ENCODE measurements around the gene LRRC15. TPM values are rescaled to one million over a fixed set of nuclear protein-coding genes. Genes with fewer than 3 reads are reported as not detected.
A peak's percentile ranks its signal among the peaks of the same experiment; 100 is the strongest.

Gene LRRC15
- total RNA-seq, 1 donor: 10.0 TPM

DNA sequence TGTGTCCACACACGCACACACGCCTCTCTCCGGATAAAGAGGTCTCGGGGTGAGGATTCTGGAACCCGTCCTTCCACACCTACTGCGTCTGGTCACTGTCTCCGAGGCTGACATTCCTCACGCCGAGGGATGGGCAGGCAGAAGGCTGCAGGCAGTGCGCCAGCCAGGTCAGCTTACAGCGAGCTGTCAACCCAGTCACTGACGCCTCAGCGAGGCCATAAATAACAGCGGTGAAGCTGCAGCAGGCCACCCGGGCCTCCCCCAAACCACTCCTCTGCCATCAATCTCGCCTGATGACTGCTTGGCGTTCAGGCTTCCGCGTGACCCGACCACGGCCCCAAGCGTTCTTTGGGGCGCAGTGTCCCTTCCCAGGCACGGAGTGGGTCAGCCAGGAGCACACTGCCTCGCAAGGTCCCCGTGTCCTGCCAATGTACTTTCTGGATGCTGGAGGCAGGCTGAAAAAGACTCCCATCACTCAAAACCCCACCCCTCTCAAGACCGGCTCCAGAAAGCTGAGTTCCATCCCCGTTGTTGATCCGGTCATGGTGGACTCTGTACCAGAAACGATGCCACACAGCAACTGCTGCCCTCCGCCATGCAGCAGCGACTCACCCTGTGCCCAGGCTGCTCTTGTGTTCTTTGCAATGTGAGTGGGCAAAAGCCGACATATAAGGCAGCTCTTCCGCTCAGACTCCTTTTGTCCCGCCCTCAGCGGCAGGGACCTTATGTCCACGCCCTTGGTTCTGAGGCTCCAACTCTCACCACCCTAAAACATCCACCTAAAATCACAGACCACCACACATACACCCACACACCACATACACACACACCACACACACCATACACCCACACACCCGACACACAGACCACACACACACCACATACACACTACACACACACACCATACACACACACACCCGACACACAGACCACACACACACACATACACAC lies 45.5 kb downstream of the LRRC15 start:
- TF ChIP-seq, protein P1, sequence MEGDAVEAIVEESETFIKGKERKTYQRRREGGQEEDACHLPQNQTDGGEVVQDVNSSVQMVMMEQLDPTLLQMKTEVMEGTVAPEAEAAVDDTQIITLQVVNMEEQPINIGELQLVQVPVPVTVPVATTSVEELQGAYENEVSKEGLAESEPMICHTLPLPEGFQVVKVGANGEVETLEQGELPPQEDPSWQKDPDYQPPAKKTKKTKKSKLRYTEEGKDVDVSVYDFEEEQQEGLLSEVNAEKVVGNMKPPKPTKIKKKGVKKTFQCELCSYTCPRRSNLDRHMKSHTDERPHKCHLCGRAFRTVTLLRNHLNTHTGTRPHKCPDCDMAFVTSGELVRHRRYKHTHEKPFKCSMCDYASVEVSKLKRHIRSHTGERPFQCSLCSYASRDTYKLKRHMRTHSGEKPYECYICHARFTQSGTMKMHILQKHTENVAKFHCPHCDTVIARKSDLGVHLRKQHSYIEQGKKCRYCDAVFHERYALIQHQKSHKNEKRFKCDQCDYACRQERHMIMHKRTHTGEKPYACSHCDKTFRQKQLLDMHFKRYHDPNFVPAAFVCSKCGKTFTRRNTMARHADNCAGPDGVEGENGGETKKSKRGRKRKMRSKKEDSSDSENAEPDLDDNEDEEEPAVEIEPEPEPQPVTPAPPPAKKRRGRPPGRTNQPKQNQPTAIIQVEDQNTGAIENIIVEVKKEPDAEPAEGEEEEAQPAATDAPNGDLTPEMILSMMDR (IDR thresholded peaks at IDR 0.05; ENCODE audit: insufficient read depth, low read length): no peak
- peak; percentile 59 for DNase-seq (ENCODE audit: low read depth)
- no peak overlapping the region for H3K4me3 ChIP-seq (ENCODE audit: low read depth, low read length)

DNA sequence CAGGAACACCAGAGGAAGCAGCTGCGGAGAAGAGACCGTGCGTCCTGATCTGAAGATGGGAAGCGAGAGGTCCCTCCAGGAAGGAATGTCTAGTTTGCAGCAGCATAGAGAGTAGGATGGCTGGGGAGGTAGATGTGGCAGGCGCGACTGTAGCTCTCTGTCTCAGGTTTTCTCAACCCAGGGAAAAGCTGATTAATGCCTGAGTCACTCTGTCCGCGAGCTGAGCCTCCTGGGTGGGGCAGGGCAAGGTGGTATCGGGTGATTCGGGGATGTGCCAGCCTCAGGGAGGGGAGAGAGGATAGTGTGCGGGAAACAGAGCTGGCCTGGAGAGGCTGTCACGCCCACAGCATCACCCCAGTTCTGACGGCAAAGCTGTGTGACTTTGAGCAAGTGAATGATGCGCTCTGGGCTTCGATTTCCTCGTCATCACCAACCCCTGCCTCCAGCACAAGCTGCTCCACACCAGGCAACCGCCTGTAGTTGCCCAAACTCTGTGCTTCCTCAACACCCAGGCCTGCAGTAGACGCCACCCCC lies 46.8 kb downstream of the LRRC15 start:
- DNase-seq (ENCODE audit: low read depth): peak; percentile 58

DNA sequence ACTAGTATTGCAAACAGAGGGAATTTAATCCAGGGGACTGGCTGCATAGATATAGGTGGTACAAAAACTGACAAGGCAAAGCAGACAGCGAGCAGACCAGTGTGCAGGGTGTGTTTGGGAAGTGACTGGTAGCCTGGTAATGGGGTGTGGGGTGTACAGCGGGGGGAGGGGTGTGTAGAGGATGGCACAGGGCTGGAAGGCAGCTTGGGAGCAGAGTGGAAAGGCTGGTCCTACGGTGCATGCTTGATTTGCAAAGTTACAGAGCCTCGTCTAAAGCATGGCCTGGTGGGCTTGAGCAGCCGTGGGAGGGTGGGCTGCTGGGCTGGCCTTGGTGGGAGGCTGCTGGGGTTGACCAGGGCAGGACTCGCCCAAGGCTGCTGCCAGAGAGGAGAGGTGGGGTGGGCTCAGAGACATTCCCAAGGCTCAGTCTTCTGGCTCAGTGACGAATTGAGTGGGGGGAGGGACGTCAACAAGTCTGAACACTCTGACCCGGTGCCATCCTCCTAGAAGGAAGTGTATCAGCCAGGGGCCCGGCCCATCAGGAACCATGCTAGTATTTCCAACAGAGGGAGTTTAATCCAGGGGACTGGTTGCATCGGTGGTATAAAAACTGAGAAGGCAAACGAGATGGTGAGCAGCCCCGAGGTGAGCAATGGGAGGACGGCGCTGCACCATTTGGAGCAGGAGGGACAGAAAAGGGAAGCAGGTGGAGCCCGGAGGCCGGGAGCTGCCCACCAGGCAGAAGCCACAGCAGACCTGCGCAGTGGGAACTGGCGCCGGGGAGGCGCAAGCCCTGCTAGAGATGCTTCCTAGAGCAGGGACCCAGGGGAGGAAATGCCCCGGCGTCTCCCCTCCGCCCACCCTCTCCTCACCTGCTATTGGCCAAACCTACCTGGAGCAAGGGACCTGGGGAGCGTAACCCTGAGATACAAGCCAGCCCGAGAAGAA lies 47.6 kb downstream of the LRRC15 start:
- TF ChIP-seq, protein P1 (IDR thresholded peaks at IDR 0.05; ENCODE audit: insufficient read depth, low read length): no peak
- DNase-seq (ENCODE audit: low read depth): no peak
- no peak overlapping the region for H3K4me3 ChIP-seq (ENCODE audit: low read depth, low read length)

More for the DNA sequence above, 46.8 kb downstream of the LRRC15 start:
- TF ChIP-seq, protein P1 (IDR thresholded peaks at IDR 0.05; ENCODE audit: insufficient read depth, low read length): no peak
- H3K4me3 ChIP-seq (ENCODE audit: low read depth, low read length): no peak overlapping the region

- H3K4me3 ChIP-seq (ENCODE audit: low read depth, low read length): no peak overlapping the region
- DNase-seq (ENCODE audit: low read depth): no peak
- TF ChIP-seq, protein P1 (IDR thresholded peaks at IDR 0.05; ENCODE audit: insufficient read depth, low read length): no peak
Measured at GRCh38 chr3:194320744-194321243, 48.7 kb downstream of the LRRC15 start.

- no peak overlapping the region for H3K4me3 ChIP-seq (ENCODE audit: low read depth, low read length)
- TF ChIP-seq, protein P1 (IDR thresholded peaks at IDR 0.05; ENCODE audit: insufficient read depth, low read length): no peak
- DNase-seq (ENCODE audit: low read depth): no peak
Measured at GRCh38 chr3:194320100-194320499, 49.4 kb downstream of the LRRC15 start.

GRCh38 chr3:194318511-194319161 lies 50.9 kb downstream of the LRRC15 start:
- peak; percentile 32 for DNase-seq (ENCODE audit: low read depth)
- H3K4me3 ChIP-seq (ENCODE audit: low read depth, low read length): no peak overlapping the region
- TF ChIP-seq, protein P1 (IDR thresholded peaks at IDR 0.05; ENCODE audit: insufficient read depth, low read length): no peak

Data from fibroblast of the aortic adventitia (primary cell).